A673 (cell line): Measurements from ENCODE around the gene ZNF883.

ENCODE experiments used
- EZH2 ChIP-seq: fragments of 200-600 bp; sonication (generic); IDR thresholded peaks from 2 replicates; pipeline ENCODE4 v1.6.1; 2017; ENCODE audit warnings: borderline replicate concordance, low read depth, mild to moderate bottlenecking, mixed read lengths, antibody characterized with exemption, low read length; ENCODE audit not compliant: poor library complexity, severe bottlenecking
- TF ChIP-seq, protein P1 (sequence below): fragments of 300-800, 200-600 bp; sonication (generic); conservative IDR thresholded peaks from 2 replicates; pipeline ENCODE4 v1.5.1; 2017; ENCODE audit warnings: low read depth, mild to moderate bottlenecking, antibody characterized with exemption, low read length, moderate library complexity, mixed read lengths

DNA sequence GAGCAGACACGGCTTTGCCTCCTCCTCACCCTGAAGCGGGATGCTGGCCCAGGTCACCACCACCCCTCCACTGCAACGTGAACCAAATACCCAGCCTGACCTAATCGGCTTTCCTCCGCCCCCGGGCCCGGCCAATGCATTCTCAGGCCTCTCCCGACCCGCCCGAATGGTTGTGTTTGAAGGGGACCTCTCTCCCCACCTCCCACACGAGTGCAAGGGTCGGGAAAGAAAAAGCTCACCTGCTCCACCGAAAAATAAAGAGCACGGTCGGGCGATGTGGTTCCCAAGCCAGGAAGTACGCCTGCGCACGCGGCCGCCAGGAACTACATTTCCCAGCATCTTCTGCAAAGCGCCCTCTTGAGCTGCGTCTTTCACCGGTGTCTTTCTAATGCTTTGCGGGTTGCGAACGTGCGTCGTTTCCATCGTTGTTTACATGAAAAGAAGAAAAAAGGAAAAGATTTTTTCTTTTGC, at the start of gene ZNF883:
- TF ChIP-seq, protein P1, sequence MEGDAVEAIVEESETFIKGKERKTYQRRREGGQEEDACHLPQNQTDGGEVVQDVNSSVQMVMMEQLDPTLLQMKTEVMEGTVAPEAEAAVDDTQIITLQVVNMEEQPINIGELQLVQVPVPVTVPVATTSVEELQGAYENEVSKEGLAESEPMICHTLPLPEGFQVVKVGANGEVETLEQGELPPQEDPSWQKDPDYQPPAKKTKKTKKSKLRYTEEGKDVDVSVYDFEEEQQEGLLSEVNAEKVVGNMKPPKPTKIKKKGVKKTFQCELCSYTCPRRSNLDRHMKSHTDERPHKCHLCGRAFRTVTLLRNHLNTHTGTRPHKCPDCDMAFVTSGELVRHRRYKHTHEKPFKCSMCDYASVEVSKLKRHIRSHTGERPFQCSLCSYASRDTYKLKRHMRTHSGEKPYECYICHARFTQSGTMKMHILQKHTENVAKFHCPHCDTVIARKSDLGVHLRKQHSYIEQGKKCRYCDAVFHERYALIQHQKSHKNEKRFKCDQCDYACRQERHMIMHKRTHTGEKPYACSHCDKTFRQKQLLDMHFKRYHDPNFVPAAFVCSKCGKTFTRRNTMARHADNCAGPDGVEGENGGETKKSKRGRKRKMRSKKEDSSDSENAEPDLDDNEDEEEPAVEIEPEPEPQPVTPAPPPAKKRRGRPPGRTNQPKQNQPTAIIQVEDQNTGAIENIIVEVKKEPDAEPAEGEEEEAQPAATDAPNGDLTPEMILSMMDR = no peak
- TF ChIP-seq EZH2 = no peak
